Left ventricle myocardium inferior (tissue), 1 donor: ENCODE measurements around the gene ZW10. TPM values are rescaled to one million over a fixed set of nuclear protein-coding genes. Genes with fewer than 3 reads are reported as not detected.

ENCODE experiments used
- DNase-seq: peaks from one replicate; pipeline ENCODE4 v3.0.0-alpha.2; 2020
- H3K27ac ChIP-seq: fragments of 200-600 bp; replicated peaks from 2 replicates; pipeline ENCODE4 v1.8.0; 2021
- H3K27me3 ChIP-seq: fragments of 200-600 bp; 2 replicates; pipeline ENCODE4 v1.8.0; 2021; ENCODE audit warnings: low read depth
- H3K36me3 ChIP-seq: fragments of 200-600 bp; 2 replicates; pipeline ENCODE4 v1.8.0; 2021
- H3K4me1 ChIP-seq: fragments of 200-600 bp; 2 replicates; pipeline ENCODE4 v1.8.0; 2021
- H3K4me3 ChIP-seq: fragments of 200-600 bp; 2 replicates; pipeline ENCODE4 v1.8.0; 2021; ENCODE audit warnings: mild to moderate bottlenecking, moderate library complexity
- H3K9me3 ChIP-seq: fragments of 200-600 bp; replicated peaks from 2 replicates; pipeline ENCODE4 v1.8.0; 2021
- intact Hi-C: fragments of 100-400 bp; cut with micrococcal nuclease; formaldehyde crosslinking; loops from one replicate; pipeline ENCODE4 v1.11.0; 2022
- total RNA-seq: library from RNA; stranded (reverse); fragmentation: NEBNext Ultra II Directional; extraction: Animal tissue kit (Norgen Biotek cat#: 25700); gene quantifications from one replicate; pipeline ENCODE4 v1.2.1, GENCODE V29; 2021
- TF ChIP-seq, protein P1 (sequence below): fragments of 200-600 bp; IDR thresholded peaks from 2 replicates; pipeline ENCODE4 v1.8.0; 2021; ENCODE audit warnings: antibody characterized with exemption, mild to moderate bottlenecking, borderline replicate concordance
- donor health status: DM: no; HTN: yes; CAD: no; lungs with severe emphysema.

ZW10 gene
- total RNA-seq, 1 donor from 2014 or later, result 8.6 TPM

DNA sequence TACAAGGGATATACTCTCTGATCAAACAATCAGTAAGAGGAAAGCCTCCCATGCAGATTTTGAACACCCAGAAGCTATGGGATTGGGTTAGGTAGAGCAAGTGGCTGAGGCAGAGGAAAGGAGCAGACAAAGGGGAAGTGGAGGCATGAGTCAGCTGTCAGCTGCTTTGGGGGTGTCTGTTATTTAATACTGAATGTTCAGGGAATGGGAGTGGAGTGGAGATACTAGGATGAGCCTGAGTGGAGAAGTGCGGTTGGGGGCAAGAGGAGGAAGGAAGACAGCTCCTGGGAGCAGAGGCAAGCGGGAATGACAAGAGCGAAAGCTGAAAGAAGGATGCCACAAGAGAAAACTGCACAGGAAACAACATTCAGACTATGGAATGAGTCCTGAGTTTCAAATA, 44.7 kb downstream of the ZW10 start:
- intact Hi-C loops, result no loop called here
- no peaks in the 10 kb centered on the region for H3K4me1 ChIP-seq
- peaks cover 25% of the 10 kb centered on the region for H3K36me3 ChIP-seq
- TF ChIP-seq, protein P1, sequence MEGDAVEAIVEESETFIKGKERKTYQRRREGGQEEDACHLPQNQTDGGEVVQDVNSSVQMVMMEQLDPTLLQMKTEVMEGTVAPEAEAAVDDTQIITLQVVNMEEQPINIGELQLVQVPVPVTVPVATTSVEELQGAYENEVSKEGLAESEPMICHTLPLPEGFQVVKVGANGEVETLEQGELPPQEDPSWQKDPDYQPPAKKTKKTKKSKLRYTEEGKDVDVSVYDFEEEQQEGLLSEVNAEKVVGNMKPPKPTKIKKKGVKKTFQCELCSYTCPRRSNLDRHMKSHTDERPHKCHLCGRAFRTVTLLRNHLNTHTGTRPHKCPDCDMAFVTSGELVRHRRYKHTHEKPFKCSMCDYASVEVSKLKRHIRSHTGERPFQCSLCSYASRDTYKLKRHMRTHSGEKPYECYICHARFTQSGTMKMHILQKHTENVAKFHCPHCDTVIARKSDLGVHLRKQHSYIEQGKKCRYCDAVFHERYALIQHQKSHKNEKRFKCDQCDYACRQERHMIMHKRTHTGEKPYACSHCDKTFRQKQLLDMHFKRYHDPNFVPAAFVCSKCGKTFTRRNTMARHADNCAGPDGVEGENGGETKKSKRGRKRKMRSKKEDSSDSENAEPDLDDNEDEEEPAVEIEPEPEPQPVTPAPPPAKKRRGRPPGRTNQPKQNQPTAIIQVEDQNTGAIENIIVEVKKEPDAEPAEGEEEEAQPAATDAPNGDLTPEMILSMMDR, result no peak
- no peaks in the 10 kb centered on the region for H3K27me3 ChIP-seq
- H3K9me3 ChIP-seq, result no peaks in the 10 kb centered on the region
- no peak overlapping the region for H3K4me3 ChIP-seq
- H3K27ac ChIP-seq, result no peak overlapping the region
- no peak for DNase-seq

DNA sequence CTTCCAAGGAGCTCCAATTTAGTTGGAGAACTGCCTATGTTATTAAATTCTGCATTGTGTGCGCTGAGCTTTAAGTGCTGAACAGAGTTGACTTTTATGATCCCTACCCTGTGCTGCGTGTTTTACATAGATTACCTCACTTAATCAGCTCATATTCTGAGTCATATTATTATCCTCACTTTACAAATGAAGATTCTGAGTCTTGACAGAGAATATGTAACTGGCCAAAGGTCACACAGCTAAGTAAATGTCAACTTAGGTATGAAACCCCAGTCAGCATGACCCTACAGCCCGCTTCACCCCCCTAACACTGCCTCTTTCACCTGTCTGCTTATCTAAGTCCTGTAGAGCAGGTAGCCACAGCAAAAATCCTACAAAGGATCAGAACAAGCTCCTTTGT, 47.6 kb downstream of the ZW10 start:
- TF ChIP-seq, protein P1, result no peak
- peaks cover 12% of the 10 kb centered on the region for H3K4me1 ChIP-seq
- intact Hi-C loops, result no loop called here

DNA sequence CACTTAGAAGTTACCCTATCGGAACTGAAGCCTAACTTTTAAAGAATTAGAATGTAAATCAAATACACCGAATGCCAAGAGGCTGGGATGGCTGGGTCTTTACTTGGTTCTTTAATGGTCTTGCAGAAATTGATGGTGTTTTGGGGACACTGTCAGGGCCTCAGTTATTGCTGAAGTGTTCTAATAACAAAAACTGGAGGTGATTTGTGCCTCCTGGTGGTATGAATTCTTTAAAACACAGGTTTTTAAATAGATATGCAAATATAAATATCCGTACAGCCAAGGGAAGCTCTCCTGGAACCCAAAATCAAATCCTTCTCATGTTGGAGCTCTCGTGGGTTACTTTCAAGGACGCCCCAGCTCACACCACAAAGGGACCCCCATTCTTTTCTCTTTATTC, 48.1 kb downstream of the ZW10 start:
- H3K4me1 ChIP-seq, result peaks cover 12% of the 10 kb centered on the region
- intact Hi-C loops, result no loop called here

More for the DNA sequence above, 47.6 kb downstream of the ZW10 start:
- Histone ChIP-seq H3K4me3 (no peak overlapping the region), H3K27me3 (no peaks in the 10 kb centered on the region), H3K9me3 (no peaks in the 10 kb centered on the region), H3K36me3 (no peaks in the 10 kb centered on the region), H3K27ac (no peak overlapping the region)
- DNase-seq, result no peak

DNA sequence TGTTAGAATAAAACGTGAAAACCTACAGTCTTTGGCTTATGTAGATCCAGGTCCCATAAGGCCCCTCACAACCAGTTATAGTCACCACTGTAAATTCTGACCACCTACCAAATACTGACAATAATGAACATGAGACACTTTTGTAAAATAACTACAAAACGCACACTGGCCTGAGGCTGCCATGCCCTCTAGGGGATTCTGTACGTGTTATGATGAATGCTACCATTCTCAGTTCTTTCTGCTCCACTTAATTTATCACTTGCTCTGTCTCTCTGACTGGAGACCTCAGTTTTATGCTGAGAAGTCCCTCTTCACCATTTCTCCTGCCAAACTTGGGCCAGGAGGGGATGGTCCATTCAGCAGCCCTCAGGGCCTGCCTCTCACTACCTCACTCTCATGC, 48.7 kb downstream of the ZW10 start:
- intact Hi-C loops, result no loop called here
- Histone ChIP-seq H3K27me3 (no peaks in the 10 kb centered on the region), H3K27ac (no peak overlapping the region), H3K4me1 (peaks cover 12% of the 10 kb centered on the region), H3K4me3 (no peak overlapping the region), H3K36me3 (peaks cover 5% of the 10 kb centered on the region), H3K9me3 (no peaks in the 10 kb centered on the region)
- TF ChIP-seq, protein P1, result no peak
- DNase-seq, result no peak

More for the DNA sequence above, 48.1 kb downstream of the ZW10 start:
- Histone ChIP-seq H3K4me3 (no peak overlapping the region), H3K36me3 (peaks cover 2% of the 10 kb centered on the region), H3K9me3 (no peaks in the 10 kb centered on the region), H3K27ac (no peak overlapping the region), H3K27me3 (no peaks in the 10 kb centered on the region)
- TF ChIP-seq, protein P1, result no peak
- DNase-seq, result no peak

DNA sequence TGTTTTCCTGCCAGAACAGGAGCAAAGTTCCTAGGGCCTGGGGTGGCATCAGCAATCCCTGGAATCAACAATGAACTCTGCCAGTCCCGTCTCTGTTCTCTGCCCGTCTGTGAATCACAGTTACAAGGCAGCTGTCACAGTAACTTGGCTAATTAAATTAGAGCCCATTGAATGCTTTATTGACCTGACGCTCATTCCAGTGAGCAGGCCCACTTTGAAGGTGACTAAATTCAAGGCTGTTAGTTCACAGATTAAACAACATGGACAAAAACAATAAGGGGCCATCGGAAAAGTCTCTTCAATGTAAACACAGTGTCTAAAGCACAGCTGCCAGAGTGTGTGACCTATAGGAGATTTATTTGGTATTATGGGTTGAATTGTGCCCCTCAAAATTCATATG, 49.7 kb downstream of the ZW10 start:
- Histone ChIP-seq H3K27ac (no peak overlapping the region), H3K27me3 (no peaks in the 10 kb centered on the region), H3K4me3 (no peak overlapping the region), H3K36me3 (peaks cover 11% of the 10 kb centered on the region), H3K4me1 (peaks cover 12% of the 10 kb centered on the region), H3K9me3 (no peaks in the 10 kb centered on the region)
- DNase-seq, result no peak
- intact Hi-C loops, result no loop called here
- TF ChIP-seq, protein P1, result no peak

DNA sequence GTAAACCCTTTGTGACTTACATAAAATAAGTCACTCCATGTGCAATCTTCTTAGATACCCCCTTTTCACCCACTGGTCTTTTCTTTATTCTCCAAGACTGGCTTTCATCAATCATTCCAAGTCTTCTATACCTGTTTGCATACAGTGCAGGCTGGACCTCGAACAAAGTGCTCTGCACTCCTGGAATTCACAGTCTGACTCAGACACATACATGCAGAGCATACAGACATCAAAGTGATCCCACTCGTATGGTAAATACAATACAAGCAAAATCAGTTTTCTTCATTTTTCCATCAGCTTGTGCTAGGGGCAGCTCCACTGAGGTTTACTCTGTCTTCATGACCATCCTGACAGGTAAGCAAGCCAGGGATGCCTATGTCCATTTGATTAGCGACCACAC, 50.6 kb downstream of the ZW10 start:
- intact Hi-C loops, result no loop called here
- H3K4me1 ChIP-seq, result peaks cover 12% of the 10 kb centered on the region

More for the DNA sequence above, 50.6 kb downstream of the ZW10 start:
- DNase-seq, result no peak
- H3K27ac ChIP-seq, result no peak overlapping the region
- peaks cover 20% of the 10 kb centered on the region for H3K36me3 ChIP-seq
- no peaks in the 10 kb centered on the region for H3K27me3 ChIP-seq
- no peak overlapping the region for H3K4me3 ChIP-seq
- no peaks in the 10 kb centered on the region for H3K9me3 ChIP-seq
- TF ChIP-seq, protein P1, result no peak
